ENCODE measurements around the gene TOR4A. TPM values are rescaled to one million over a fixed set of nuclear protein-coding genes. Genes with fewer than 3 reads are reported as not detected.

The TOR4A gene
- total RNA-seq, 1 donor from 2014 or later = 9.2 TPM

- DNase-seq (ENCODE audit: low spot score) = no peak
Measured at GRCh38 chr9:137293482-137294090, 16.1 kb downstream of the TOR4A start.

GRCh38 chr9:137294091-137294680 lies 16.7 kb downstream of the TOR4A start:
- DNase-seq (ENCODE audit: low spot score) = no peak

GRCh38 chr9:137294681-137295237 lies 17.2 kb downstream of the TOR4A start:
- DNase-seq (ENCODE audit: low spot score) = no peak

- no peak for DNase-seq (ENCODE audit: low spot score)
Measured at GRCh38 chr9:137295238-137295811, 17.8 kb downstream of the TOR4A start.

GRCh38 chr9:137295849-137296669 lies 18.5 kb downstream of the TOR4A start:
- DNase-seq (ENCODE audit: low spot score) = no peak

- no peak for DNase-seq (ENCODE audit: low spot score)
Measured at GRCh38 chr9:137296670-137297664, 19.4 kb downstream of the TOR4A start.

- DNase-seq (ENCODE audit: low spot score) = no peak
Measured at GRCh38 chr9:137297966-137298365, 20.4 kb downstream of the TOR4A start.

- no peak for DNase-seq (ENCODE audit: low spot score)
Measured at GRCh38 chr9:137298401-137299202, 21.1 kb downstream of the TOR4A start.

GRCh38 chr9:137299203-137299565 lies 21.7 kb downstream of the TOR4A start:
- no peak for DNase-seq (ENCODE audit: low spot score)

GRCh38 chr9:137299938-137300337 lies 22.4 kb downstream of the TOR4A start:
- no peak for DNase-seq (ENCODE audit: low spot score)

GRCh38 chr9:137300567-137301080 lies 23.1 kb downstream of the TOR4A start:
- no peak for DNase-seq (ENCODE audit: low spot score)

- DNase-seq (ENCODE audit: low spot score) = no peak
Measured at GRCh38 chr9:137301081-137301947, 23.8 kb downstream of the TOR4A start.

GRCh38 chr9:137302118-137302448 lies 24.6 kb downstream of the TOR4A start, which contains the start of gene NRARP:
Gene NRARP (minus strand): TSS chr9:137302271. CDS start chr9:137301928, 343 bp downstream.
- DNase-seq (ENCODE audit: low spot score) = no peak

- DNase-seq (ENCODE audit: low spot score) = no peak
Measured at GRCh38 chr9:137302449-137303150, 25.1 kb downstream of the TOR4A start.

GRCh38 chr9:137303151-137303892 lies 25.8 kb downstream of the TOR4A start:
- peak; percentile 89 for DNase-seq (ENCODE audit: low spot score)

GRCh38 chr9:137303893-137304382 lies 26.4 kb downstream of the TOR4A start:
- no peak for DNase-seq (ENCODE audit: low spot score)

Data from mesenteric fat pad (tissue), 1 donor.